GM12872 (cell line): ENCODE data around the gene USP28.

ENCODE experiments used
- TF ChIP-seq, protein P1 (sequence below): IDR thresholded peaks from 3 replicates; pipeline ENCODE4 v1.5.1; 2011; ENCODE audit warnings: low read depth, mild to moderate bottlenecking, low read length, moderate library complexity; ENCODE audit not compliant: insufficient read depth

USP28 gene

GRCh38 chr11:113847111-113847510 is 28.3 kb downstream of the USP28 start:
- TF ChIP-seq, protein P1, sequence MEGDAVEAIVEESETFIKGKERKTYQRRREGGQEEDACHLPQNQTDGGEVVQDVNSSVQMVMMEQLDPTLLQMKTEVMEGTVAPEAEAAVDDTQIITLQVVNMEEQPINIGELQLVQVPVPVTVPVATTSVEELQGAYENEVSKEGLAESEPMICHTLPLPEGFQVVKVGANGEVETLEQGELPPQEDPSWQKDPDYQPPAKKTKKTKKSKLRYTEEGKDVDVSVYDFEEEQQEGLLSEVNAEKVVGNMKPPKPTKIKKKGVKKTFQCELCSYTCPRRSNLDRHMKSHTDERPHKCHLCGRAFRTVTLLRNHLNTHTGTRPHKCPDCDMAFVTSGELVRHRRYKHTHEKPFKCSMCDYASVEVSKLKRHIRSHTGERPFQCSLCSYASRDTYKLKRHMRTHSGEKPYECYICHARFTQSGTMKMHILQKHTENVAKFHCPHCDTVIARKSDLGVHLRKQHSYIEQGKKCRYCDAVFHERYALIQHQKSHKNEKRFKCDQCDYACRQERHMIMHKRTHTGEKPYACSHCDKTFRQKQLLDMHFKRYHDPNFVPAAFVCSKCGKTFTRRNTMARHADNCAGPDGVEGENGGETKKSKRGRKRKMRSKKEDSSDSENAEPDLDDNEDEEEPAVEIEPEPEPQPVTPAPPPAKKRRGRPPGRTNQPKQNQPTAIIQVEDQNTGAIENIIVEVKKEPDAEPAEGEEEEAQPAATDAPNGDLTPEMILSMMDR = no peak

- TF ChIP-seq, protein P1 = no peak
Measured at GRCh38 chr11:113841691-113842090, 33.7 kb downstream of the USP28 start.

DNA sequence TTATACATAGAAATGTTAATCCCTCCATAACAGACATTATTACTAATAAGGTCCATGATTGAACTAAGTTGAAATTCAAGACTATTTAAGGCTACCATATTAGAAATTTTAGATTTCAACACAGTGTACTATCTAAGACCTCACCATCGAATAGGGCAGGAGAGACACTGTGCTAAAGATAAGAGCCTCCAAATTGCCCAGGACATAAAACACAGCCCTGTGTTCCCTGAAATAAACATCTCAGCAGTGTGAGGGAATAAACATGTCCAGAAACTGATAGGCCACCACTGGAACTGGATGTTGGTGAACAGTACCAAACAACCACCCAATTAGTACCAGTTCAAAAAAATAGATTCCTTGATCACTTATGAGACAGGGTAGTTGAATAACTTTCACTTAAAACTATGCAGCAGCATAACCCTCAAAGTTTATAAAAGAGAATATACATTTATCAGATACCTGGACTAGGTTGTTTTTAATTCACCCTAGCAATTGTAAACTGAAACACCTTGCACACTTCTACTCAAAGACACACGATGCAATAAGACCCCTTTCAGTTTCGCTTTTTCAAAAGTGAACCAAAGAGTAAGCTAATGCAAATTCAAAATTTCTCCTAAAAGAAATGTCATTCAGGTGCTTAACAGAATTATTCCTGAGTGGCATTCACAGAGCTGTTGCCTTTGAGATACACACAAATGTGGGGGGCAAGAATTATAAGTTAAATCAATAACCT is 34.3 kb downstream of the USP28 start:
- TF ChIP-seq, protein P1 = no peak

DNA sequence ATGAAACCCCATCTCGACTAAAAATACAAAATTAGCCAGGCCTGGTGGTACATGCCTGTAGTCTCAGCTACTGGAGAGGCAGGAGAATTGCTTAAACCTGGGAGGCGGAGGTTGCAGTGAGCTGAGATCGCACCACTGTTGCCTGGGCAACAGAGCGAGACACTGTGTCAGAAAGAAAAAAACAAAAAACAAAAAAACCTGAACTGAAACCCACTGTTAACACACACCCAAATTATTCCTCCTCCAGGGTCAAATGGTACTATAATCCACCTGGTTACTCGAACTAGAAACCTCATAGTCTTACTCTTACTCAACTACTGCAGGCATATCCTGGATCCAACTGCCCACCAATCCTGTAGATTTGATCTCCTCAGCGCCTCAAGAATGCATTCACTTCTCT is 35.5 kb downstream of the USP28 start:
- TF ChIP-seq, protein P1 = no peak

DNA sequence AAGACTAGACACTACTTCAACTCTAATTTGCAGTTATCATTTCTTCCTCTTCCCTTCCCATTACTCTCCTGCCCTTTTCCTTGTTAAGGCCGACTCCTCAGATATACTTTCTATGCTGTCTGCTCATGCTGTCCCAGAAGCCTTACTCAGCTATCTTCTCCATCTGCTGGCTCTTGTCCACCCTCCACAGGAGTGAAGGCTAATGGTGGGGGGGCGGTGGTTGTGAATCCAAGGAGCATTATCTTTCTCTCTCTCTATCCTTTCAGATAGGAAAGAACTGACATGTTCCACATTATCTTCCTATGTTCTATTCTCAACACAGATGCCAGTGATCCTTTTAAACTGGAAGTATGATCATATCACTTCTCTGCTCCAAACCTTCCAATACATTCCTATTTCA is 37.4 kb downstream of the USP28 start:
- TF ChIP-seq, protein P1 = no peak

DNA sequence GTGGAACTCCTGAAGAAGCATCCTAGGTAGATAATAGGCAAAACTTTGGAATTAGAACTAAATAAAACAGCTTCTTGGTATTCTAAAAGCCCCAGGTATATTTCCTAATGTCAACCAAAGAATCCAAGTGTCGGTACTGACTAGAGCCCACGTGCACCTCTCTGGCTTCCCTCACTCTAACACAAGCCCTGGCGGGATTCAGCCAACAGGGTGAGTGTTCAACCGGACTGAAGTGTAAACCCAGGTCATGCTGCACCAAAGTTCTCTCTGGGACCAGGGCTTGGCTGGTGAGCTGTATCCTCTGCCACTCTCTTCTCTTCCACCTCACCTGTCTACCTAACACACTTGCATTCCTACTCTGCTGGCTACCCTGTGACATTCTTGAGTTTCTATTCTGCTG is 40.1 kb downstream of the USP28 start:
- TF ChIP-seq, protein P1 = no peak

DNA sequence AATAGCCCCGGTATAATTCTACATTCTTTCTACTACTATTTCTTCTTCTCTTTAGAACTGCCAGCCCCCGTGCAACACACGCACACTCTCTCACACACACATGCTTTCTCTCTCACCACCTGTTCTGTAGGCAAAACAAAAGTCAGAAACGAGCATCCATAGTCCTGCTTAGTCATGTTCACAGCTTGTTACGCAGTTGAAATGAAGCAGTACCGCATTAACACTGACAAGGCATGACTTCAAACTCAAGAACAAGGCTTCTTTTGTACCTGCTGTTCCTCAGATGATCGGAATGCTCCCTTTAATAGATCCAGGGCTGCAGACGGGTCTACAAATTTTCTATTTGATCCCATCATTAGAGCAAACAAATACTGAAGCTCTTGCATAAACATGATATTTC is 42.2 kb downstream of the USP28 start:
- TF ChIP-seq, protein P1 = no peak

- TF ChIP-seq, protein P1 = no peak
Measured at GRCh38 chr11:113831314-113831713, 44.1 kb downstream of the USP28 start.
